HCT116 (cell line): ENCODE measurements around the gene GRIN3B. TPM values are rescaled to one million over a fixed set of nuclear protein-coding genes. Genes with fewer than 3 reads are reported as not detected.

Experiments used
- ATAC-seq: fragments of 200-7000 bp; cut with Tn5 transposase; 2 replicates; pipeline ENCODE4 v1.9.1; 2020; ENCODE audit warnings: mild to moderate bottlenecking, moderate library complexity
- BruUV-seq: library from RNA; stranded (reverse); fragments of 400-500 nt; replicated peaks from 2 replicates; lab custom pipeline; 2021; lab: Mats Ljungman, UMichigan
- CTCF ChIA-PET: fragments of 300-600 bp; sonication (Branson Sonifier 250); formaldehyde crosslinking; loops from one replicate; lab custom pipeline; 2021; ENCODE audit warnings: antibody characterized with exemption; lab: Charles Lee
- POLR2A ChIA-PET: fragments of 300-600, 350-600 bp; sonication (Branson Sonifier 250); formaldehyde crosslinking; loops from one replicate; lab custom pipeline; 2021; ENCODE audit warnings: antibody characterized with exemption; lab: Charles Lee
- RAD21 ChIA-PET, 2 experiments: fragments of 300-600 bp; sonication (Branson Sonifier 250); formaldehyde crosslinking; loops; one replicate each; lab custom pipeline; 2023; ENCODE audit warnings: low total read pairs in 2 of 2; ENCODE audit not compliant: uncharacterized antibody in 2 of 2, unreplicated experiment in 2 of 2, low non-redundant PET in 1 of 2; lab: Charles Lee
- DNase-seq: peaks from one replicate; pipeline ENCODE4 v3.0.0-alpha.2; 2010; ENCODE audit warnings: low read depth, low spot score
- H2AFZ ChIP-seq: fragments of 200-600 bp; shearing (Covaris generic), sonication (generic); 2 replicates; pipeline ENCODE4 v1.6.1; 2017; ENCODE audit warnings: low read depth, mixed run types, mixed read lengths, antibody characterized with exemption, low read length; ENCODE audit not compliant: poor library complexity, severe bottlenecking
- H3K27ac ChIP-seq: 2 replicates; pipeline ENCODE4 v1.5.1; 2012; ENCODE audit warnings: low read depth, low read length
- H3K27me3 ChIP-seq: fragments of 200-600 bp; sonication (generic); 2 replicates; pipeline ENCODE4 v1.6.1; 2016; ENCODE audit warnings: mixed run types, low read length, mixed read lengths; ENCODE audit not compliant: insufficient read depth
- H3K36me3 ChIP-seq, 2 experiments: fragments of 200-500 bp in 1 of 2; fragments of 200-600 bp in 1 of 2; sonication (Bioruptor generic) in 1 of 2; sonication (generic) in 1 of 2; 2 replicates each; pipeline versions ENCODE4 v1.5.1 to v1.6.1; 2014 to 2016; ENCODE audit warnings: low read length in 2 of 2, inconsistent platforms in 1 of 2, mixed read lengths in 1 of 2, mixed run types in 1 of 2; ENCODE audit not compliant: insufficient read depth in 2 of 2, control insufficient read depth in 1 of 2
- H3K4me1 ChIP-seq, 2 experiments: fragments of 200-600 bp in 1 of 2; sonication (generic) in 1 of 2; 2 replicates each; pipeline versions ENCODE4 v1.5.1 to v1.6.1; 2012 to 2017; ENCODE audit warnings: low read length in 2 of 2, inconsistent platforms in 1 of 2, mild to moderate bottlenecking in 1 of 2, mixed read lengths in 1 of 2, mixed run types in 1 of 2, moderate library complexity in 1 of 2; ENCODE audit not compliant: insufficient read depth in 2 of 2, control insufficient read depth in 1 of 2
- H3K4me2 ChIP-seq: fragments of 200-600 bp; sonication (generic); 2 replicates; pipeline ENCODE4 v1.6.1; 2017; ENCODE audit warnings: mixed run types, low read length, mixed read lengths
- H3K4me3 ChIP-seq, 2 experiments: fragments of 200-600 bp in 1 of 2; sonication (generic) in 1 of 2; replicated peaks in 1 of 2; 2 replicates each; pipeline ENCODE4 v1.5.1; 2011 to 2016; ENCODE audit warnings: low read length in 2 of 2, control low read depth in 1 of 2, low read depth in 1 of 2, mild to moderate bottlenecking in 1 of 2, mixed read lengths in 1 of 2, mixed run types in 1 of 2
- H3K79me2 ChIP-seq: fragments of 200-600 bp; sonication (generic); 2 replicates; pipeline ENCODE4 v1.6.1; 2017; ENCODE audit warnings: mild to moderate bottlenecking, mixed run types, low read length, moderate library complexity, mixed read lengths; ENCODE audit not compliant: insufficient read depth
- H3K9ac ChIP-seq: fragments of 200-600 bp; sonication (generic); 2 replicates; pipeline ENCODE4 v1.6.1; 2016; ENCODE audit warnings: low read length, mixed read lengths
- H3K9me2 ChIP-seq: fragments of 200-600 bp; sonication (generic), shearing (Covaris generic); 2 replicates; pipeline ENCODE4 v1.6.1; 2017; ENCODE audit warnings: mixed run types, mild to moderate bottlenecking, moderate library complexity; ENCODE audit not compliant: insufficient read depth
- H3K9me3 ChIP-seq, 2 experiments: fragments of 200-500 bp in 1 of 2; fragments of 200-600 bp in 1 of 2; sonication (Bioruptor generic) in 1 of 2; sonication (generic) in 1 of 2; 2 replicates each; pipeline ENCODE4 v1.6.1; 2014 to 2017; ENCODE audit warnings: low read length in 2 of 2, mixed read lengths in 2 of 2, inconsistent platforms in 1 of 2, low read depth in 1 of 2, mild to moderate bottlenecking in 1 of 2, mixed run types in 1 of 2, moderate library complexity in 1 of 2; ENCODE audit not compliant: control insufficient read depth in 1 of 2, insufficient read depth in 1 of 2
- H4K20me1 ChIP-seq: fragments of 200-600 bp; sonication (generic), shearing (Covaris generic); 2 replicates; pipeline ENCODE4 v1.6.1; 2017; ENCODE audit warnings: mixed run types, mild to moderate bottlenecking, moderate library complexity; ENCODE audit not compliant: insufficient read depth
- CEBPB ChIP-seq: IDR thresholded peaks from 2 replicates; pipeline ENCODE4 v1.6.1; 2012; ENCODE audit warnings: low read depth
- EGR1 ChIP-seq: IDR thresholded peaks from 2 replicates; pipeline ENCODE4 v1.6.1; 2012; ENCODE audit warnings: low read depth
- ELF1 ChIP-seq: IDR thresholded peaks from 2 replicates; pipeline ENCODE4 v1.6.1; 2012; ENCODE audit warnings: low read depth, borderline replicate concordance
- EZH2 ChIP-seq: fragments of 200-600 bp; sonication (generic); IDR thresholded peaks from 2 replicates; pipeline ENCODE4 v1.6.1; 2017; ENCODE audit warnings: antibody characterized with exemption, mixed run types
- EZH2phosphoT487 ChIP-seq: fragments of 200-600 bp; IDR thresholded peaks from 2 replicates; pipeline ENCODE4 v1.6.1; 2018; ENCODE audit warnings: antibody characterized with exemption, borderline replicate concordance
- FOSL1 ChIP-seq: IDR thresholded peaks from 2 replicates; pipeline ENCODE4 v1.6.1; 2012; ENCODE audit warnings: low read depth
- JUND ChIP-seq: IDR thresholded peaks from 2 replicates; pipeline ENCODE4 v1.6.1; 2012
- POLR2AphosphoS5 ChIP-seq: IDR thresholded peaks from 2 replicates; pipeline ENCODE4 v1.6.1; 2011; ENCODE audit warnings: mild to moderate bottlenecking, low read depth, low read length, moderate library complexity
- SIN3A ChIP-seq: IDR thresholded peaks from 2 replicates; pipeline ENCODE4 v1.6.1; 2012; ENCODE audit warnings: low read depth
- TCF7L2 ChIP-seq: IDR thresholded peaks from 2 replicates; pipeline ENCODE4 v1.7.0; 2011; ENCODE audit warnings: borderline replicate concordance, inconsistent platforms; ENCODE audit not compliant: insufficient read depth, insufficient read length; ENCODE audit errors: extremely low read depth
- ZFX ChIP-seq: fragments of 450-650 bp; IDR thresholded peaks from 2 replicates; pipeline ENCODE4 v1.6.1; 2017
- ZNF274 ChIP-seq: fragments of 200-500 bp; sonication (Bioruptor generic); IDR thresholded peaks from 2 replicates; pipeline ENCODE4 v1.6.1; 2014; ENCODE audit warnings: mild to moderate bottlenecking, low read depth, low read length, inconsistent platforms
- intact Hi-C: fragments of 100-400 bp; cut with micrococcal nuclease; formaldehyde crosslinking; loops from 2 replicates; pipeline ENCODE4 v1.10.0; 2022
- total RNA-seq: library from RNA; stranded (reverse); gene quantifications from one replicate; pipeline ENCODE4 v1.2.1, GENCODE V29; 2021; ENCODE audit not compliant: unreplicated experiment
- TF ChIP-seq, protein P1 (sequence below), 3 experiments: fragments of 200-600 bp in 1 of 3; sonication (generic) in 1 of 3; IDR thresholded peaks in 2 of 3; conservative IDR thresholded peaks in 1 of 3; 2 replicates each; pipeline ENCODE4 v1.5.1; 2012 to 2017; ENCODE audit warnings: low read depth in 2 of 3, low read length in 2 of 3, antibody characterized with exemption in 1 of 3, borderline replicate concordance in 1 of 3, control low read depth in 1 of 3, mild to moderate bottlenecking in 1 of 3, mixed read lengths in 1 of 3, mixed run types in 1 of 3, moderate library complexity in 1 of 3; ENCODE audit not compliant: insufficient read depth in 1 of 3
- TF ChIP-seq, protein P2 (sequence below): IDR thresholded peaks from 2 replicates; pipeline ENCODE4 v1.6.1; 2012

The GRIN3B gene
- total RNA-seq, 1 experiment from 2014 or later, result 0.69 TPM

DNA sequence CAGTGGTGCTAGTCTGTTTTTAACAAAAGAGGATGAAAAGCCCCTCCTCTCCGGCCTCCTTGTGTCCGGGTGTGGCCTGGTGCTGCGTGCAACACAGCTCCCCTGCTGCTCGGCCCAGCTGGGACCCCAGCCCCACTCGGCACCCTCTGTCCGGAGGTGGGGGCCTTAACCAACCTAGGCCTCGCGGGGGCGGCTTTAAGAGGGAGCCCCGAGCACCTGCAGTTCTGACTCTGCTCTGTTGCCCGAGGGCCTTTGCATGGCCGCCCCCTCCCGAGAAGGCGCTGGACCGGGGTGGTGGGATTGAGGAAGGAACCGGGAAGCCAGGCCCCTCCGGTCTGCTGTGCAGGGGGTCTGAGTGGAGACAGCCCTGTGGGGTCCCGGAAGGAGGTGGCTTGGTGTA lies 5.7 kb upstream of the GRIN3B start:
- intact Hi-C loops, result no loop called here
- ChIA-PET POLR2A (no interaction called here), CTCF (no interaction called here), RAD21 (no interaction called here)
- Histone ChIP-seq H3K9ac (no peak overlapping the region), H3K9me3 (no peaks in the 10 kb centered on the region), H3K4me3 (no peak overlapping the region), H3K27me3 (no peaks in the 10 kb centered on the region), H3K79me2 (no peaks in the 10 kb centered on the region; the same call in 1 of the 2 replicates), H2AFZ (no peak overlapping the region), H3K36me3 (peaks cover 5 to 40% of the 10 kb centered on the region in 2 experiments; a peak in 3 of 4 replicates), H3K4me1 (peaks cover 7 to 29% of the 10 kb centered on the region in 2 experiments), H3K27ac (no peak overlapping the region), H3K4me2 (no peak overlapping the region), H4K20me1 (peaks cover 6% of the 10 kb centered on the region; the same call in 1 of the 2 replicates), H3K9me2 (no peaks in the 10 kb centered on the region)
- ATAC-seq, result no peak
- no peak for TF ChIP-seq ZNF274
- TF ChIP-seq EZH2, result no peak
- TF ChIP-seq FOSL1, result no peak
- no peak for TF ChIP-seq POLR2AphosphoS5
- no peak for TF ChIP-seq ZFX
- TF ChIP-seq TCF7L2, result no peak
- no peak for TF ChIP-seq JUND
- TF ChIP-seq CEBPB, result no peak
- TF ChIP-seq, protein P1, sequence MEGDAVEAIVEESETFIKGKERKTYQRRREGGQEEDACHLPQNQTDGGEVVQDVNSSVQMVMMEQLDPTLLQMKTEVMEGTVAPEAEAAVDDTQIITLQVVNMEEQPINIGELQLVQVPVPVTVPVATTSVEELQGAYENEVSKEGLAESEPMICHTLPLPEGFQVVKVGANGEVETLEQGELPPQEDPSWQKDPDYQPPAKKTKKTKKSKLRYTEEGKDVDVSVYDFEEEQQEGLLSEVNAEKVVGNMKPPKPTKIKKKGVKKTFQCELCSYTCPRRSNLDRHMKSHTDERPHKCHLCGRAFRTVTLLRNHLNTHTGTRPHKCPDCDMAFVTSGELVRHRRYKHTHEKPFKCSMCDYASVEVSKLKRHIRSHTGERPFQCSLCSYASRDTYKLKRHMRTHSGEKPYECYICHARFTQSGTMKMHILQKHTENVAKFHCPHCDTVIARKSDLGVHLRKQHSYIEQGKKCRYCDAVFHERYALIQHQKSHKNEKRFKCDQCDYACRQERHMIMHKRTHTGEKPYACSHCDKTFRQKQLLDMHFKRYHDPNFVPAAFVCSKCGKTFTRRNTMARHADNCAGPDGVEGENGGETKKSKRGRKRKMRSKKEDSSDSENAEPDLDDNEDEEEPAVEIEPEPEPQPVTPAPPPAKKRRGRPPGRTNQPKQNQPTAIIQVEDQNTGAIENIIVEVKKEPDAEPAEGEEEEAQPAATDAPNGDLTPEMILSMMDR (IDR thresholded peaks at IDR 0.05 in 2 of 3, conservative IDR thresholded peaks at IDR 0.05 in 1 of 3; ENCODE audit: borderline replicate concordance in 1 of 3, insufficient read depth in 1 of 3, low read depth in 2 of 3, low read length in 2 of 3), result no peak
- no peak for TF ChIP-seq EGR1
- TF ChIP-seq ELF1, result no peak
- TF ChIP-seq, protein P2, sequence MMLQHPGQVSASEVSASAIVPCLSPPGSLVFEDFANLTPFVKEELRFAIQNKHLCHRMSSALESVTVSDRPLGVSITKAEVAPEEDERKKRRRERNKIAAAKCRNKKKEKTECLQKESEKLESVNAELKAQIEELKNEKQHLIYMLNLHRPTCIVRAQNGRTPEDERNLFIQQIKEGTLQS, result no peak
- TF ChIP-seq SIN3A, result no peak
- no peak for TF ChIP-seq EZH2phosphoT487
- no TSS peak for BruUV-seq
- DNase-seq, result no peak
